SH-SY5Y (cell line): Measurements from ENCODE around the gene SMCO3.

Source experiments
- GATA2 ChIP-seq: IDR thresholded peaks from 2 replicates; pipeline ENCODE4 v1.6.1; 2011; ENCODE audit warnings: mild to moderate bottlenecking, low read depth, low read length
- GATA3 ChIP-seq: IDR thresholded peaks from 2 replicates; pipeline ENCODE4 v1.6.1; 2011; ENCODE audit warnings: low read depth, mild to moderate bottlenecking, low read length, moderate library complexity

GRCh38 chr12:14802721-14803010 lies 11.3 kb downstream of the SMCO3 start:
- TF ChIP-seq GATA2 (no peak), GATA3 (no peak)
